ENCODE data around the gene FRRS1. TPM values are rescaled to one million over a fixed set of nuclear protein-coding genes. Genes with fewer than 3 reads are reported as not detected.

The FRRS1 gene
- total RNA-seq, 4 donors from 2014 or later = 25.4 to 34.4 (median 30.5) TPM

- DNase-seq (ENCODE audit: low spot score in 2 of 2) = no peak
- Histone ChIP-seq H3K27ac (no peak overlapping the region), H3K4me3 (no peak overlapping the region), H3K9me3 (no peaks in the 10 kb centered on the region), H3K4me1 (no peaks in the 10 kb centered on the region), H3K27me3 (no peaks in the 10 kb centered on the region), H3K36me3 (no peaks in the 10 kb centered on the region)
- TF ChIP-seq POLR2A (IDR thresholded peaks at IDR 0.05) (no peak), EP300 (IDR thresholded peaks at IDR 0.05) (no peak), CTCF (IDR thresholded peaks at IDR 0.05) (no peak), POLR2AphosphoS5 (IDR thresholded peaks at IDR 0.05) (no peak)
- WGBS = 79% methylated on average over 2 of the region's 2 CpGs
Observed at GRCh38 chr1:99784809-99785255, 18.4 kb upstream of the FRRS1 start.

GRCh38 chr1:99784143-99784542 lies 17.7 kb upstream of the FRRS1 start:
- TF ChIP-seq POLR2AphosphoS5 (IDR thresholded peaks at IDR 0.05) (no peak), CTCF (IDR thresholded peaks at IDR 0.05) (no peak), POLR2A (IDR thresholded peaks at IDR 0.05) (no peak), EP300 (IDR thresholded peaks at IDR 0.05) (no peak)
- no peaks in the 10 kb centered on the region for H3K9me3 ChIP-seq
- no peaks in the 10 kb centered on the region for H3K36me3 ChIP-seq
- 59% methylated on average over 1 of the region's 1 CpG for WGBS
- no peak overlapping the region for H3K27ac ChIP-seq
- H3K27me3 ChIP-seq = no peaks in the 10 kb centered on the region
- no peak for DNase-seq (ENCODE audit: low spot score in 2 of 2)
- H3K4me3 ChIP-seq = no peak overlapping the region
- H3K4me1 ChIP-seq = no peaks in the 10 kb centered on the region

- Histone ChIP-seq H3K4me3 (no peak overlapping the region), H3K27me3 (no peaks in the 10 kb centered on the region), H3K27ac (no peak overlapping the region), H3K4me1 (no peaks in the 10 kb centered on the region), H3K9me3 (no peaks in the 10 kb centered on the region), H3K36me3 (no peaks in the 10 kb centered on the region)
- DNase-seq (ENCODE audit: low spot score in 2 of 2) = no peak
- no peak for TF ChIP-seq EP300 (IDR thresholded peaks at IDR 0.05)
- TF ChIP-seq POLR2A (IDR thresholded peaks at IDR 0.05) = no peak
- no peak for TF ChIP-seq CTCF (IDR thresholded peaks at IDR 0.05)
- TF ChIP-seq POLR2AphosphoS5 (IDR thresholded peaks at IDR 0.05) = no peak
- 80% methylated on average over 3 of the region's 3 CpGs for WGBS
Observed at GRCh38 chr1:99782920-99783319, 16.5 kb upstream of the FRRS1 start.

- WGBS = 93% methylated on average over 1 of the region's 1 CpG
- Histone ChIP-seq H3K36me3 (no peaks in the 10 kb centered on the region), H3K9me3 (no peaks in the 10 kb centered on the region), H3K4me3 (no peak overlapping the region), H3K27me3 (no peaks in the 10 kb centered on the region), H3K4me1 (no peaks in the 10 kb centered on the region), H3K27ac (no peak overlapping the region)
- TF ChIP-seq POLR2A (IDR thresholded peaks at IDR 0.05) = no peak
- TF ChIP-seq POLR2AphosphoS5 (IDR thresholded peaks at IDR 0.05) = no peak
- TF ChIP-seq CTCF (IDR thresholded peaks at IDR 0.05) = no peak
- TF ChIP-seq EP300 (IDR thresholded peaks at IDR 0.05) = no peak
- DNase-seq (ENCODE audit: low spot score in 2 of 2) = no peak
Observed at GRCh38 chr1:99782397-99782796, 16.0 kb upstream of the FRRS1 start.

- Histone ChIP-seq H3K9me3 (no peaks in the 10 kb centered on the region), H3K4me1 (no peaks in the 10 kb centered on the region), H3K36me3 (no peaks in the 10 kb centered on the region), H3K27me3 (no peaks in the 10 kb centered on the region), H3K4me3 (no peak overlapping the region), H3K27ac (no peak overlapping the region)
- TF ChIP-seq POLR2A (IDR thresholded peaks at IDR 0.05) (no peak), POLR2AphosphoS5 (IDR thresholded peaks at IDR 0.05) (no peak), CTCF (IDR thresholded peaks at IDR 0.05) (no peak), EP300 (IDR thresholded peaks at IDR 0.05) (no peak)
- 76% methylated on average over 3 of the region's 3 CpGs for WGBS
- DNase-seq (ENCODE audit: low spot score in 2 of 2) = no peak
Observed at GRCh38 chr1:99781798-99782197, 15.4 kb upstream of the FRRS1 start.

Measured in suprapubic skin (tissue), 4 donors.